Suppressor macrophage treated with lipopolysaccharide for 1 hour (primary cell): ENCODE results near the gene ACTG1.

ENCODE experiments used
- DNase-seq, 3 donors: peaks; one replicate each; pipeline ENCODE4 v3.0.0-alpha.2; 2020 to 2022

ACTG1 gene

GRCh38 chr17:81479175-81480071 lies 33.2 kb downstream of the ACTG1 start:
- no peak for DNase-seq

- no peak for DNase-seq
Observed at GRCh38 chr17:81478119-81478518, 34.5 kb downstream of the ACTG1 start.

- DNase-seq: no peak
Observed at GRCh38 chr17:81477173-81477572, 35.4 kb downstream of the ACTG1 start.

GRCh38 chr17:81476635-81477034 lies 36.0 kb downstream of the ACTG1 start:
- no peak for DNase-seq

- no peak for DNase-seq
Observed at GRCh38 chr17:81476097-81476496, 36.5 kb downstream of the ACTG1 start.

- no peak for DNase-seq
Observed at GRCh38 chr17:81474958-81475357, 37.6 kb downstream of the ACTG1 start.

- no peak for DNase-seq
Observed at GRCh38 chr17:81473019-81473418, 39.6 kb downstream of the ACTG1 start.

GRCh38 chr17:81471818-81472456 lies 40.7 kb downstream of the ACTG1 start:
- peak in 2 of 3 donors; percentile 14 to 28 for DNase-seq

GRCh38 chr17:81470944-81471817 lies 41.4 kb downstream of the ACTG1 start:
- DNase-seq: no peak

- no peak for DNase-seq
Observed at GRCh38 chr17:81470270-81470943, 42.2 kb downstream of the ACTG1 start.

- no peak for DNase-seq
Observed at GRCh38 chr17:81469266-81469665, 43.3 kb downstream of the ACTG1 start.

GRCh38 chr17:81468770-81469121 lies 43.9 kb downstream of the ACTG1 start:
- DNase-seq: no peak

GRCh38 chr17:81468111-81468769 lies 44.4 kb downstream of the ACTG1 start:
- DNase-seq: no peak

- DNase-seq: no peak
Observed at GRCh38 chr17:81466564-81467472, 45.8 kb downstream of the ACTG1 start.

GRCh38 chr17:81465910-81466309 lies 46.7 kb downstream of the ACTG1 start:
- no peak for DNase-seq

- no peak for DNase-seq
Observed at GRCh38 chr17:81464586-81464985, 48.0 kb downstream of the ACTG1 start.

- DNase-seq: no peak
Observed at GRCh38 chr17:81463506-81463905, 49.1 kb downstream of the ACTG1 start.

- no peak for DNase-seq
Observed at GRCh38 chr17:81462506-81463125, 50.0 kb downstream of the ACTG1 start.

- DNase-seq: no peak
Observed at GRCh38 chr17:81461607-81462500, 50.7 kb downstream of the ACTG1 start.
